ENCODE results near the gene CNGA4. TPM values are rescaled to one million over a fixed set of nuclear protein-coding genes. Genes with fewer than 3 reads are reported as not detected.

The CNGA4 gene
- total RNA-seq, 1 experiment from 2014 or later = 0.51 TPM

GRCh38 chr11:6214530-6214929 lies 24.4 kb upstream of the CNGA4 start:
- no peak overlapping the region for H3K27ac ChIP-seq (ENCODE audit: low read length)
- peaks cover 33% of the 10 kb centered on the region for H3K36me3 ChIP-seq (ENCODE audit: low read depth, low read length)
- H3F3A ChIP-seq (ENCODE audit: low read length, unreplicated experiment) = no peaks in the 10 kb centered on the region
- DNase-seq (no peak), ATAC-seq (no peak)
- no peak overlapping the region for H3K9ac ChIP-seq (ENCODE audit: low read length)
- ChIA-PET CTCF (no interaction called here), POLR2A (ENCODE audit: unreplicated experiment) (no interaction called here)
- H3K79me2 ChIP-seq (ENCODE audit: low read length) = no peaks in the 10 kb centered on the region
- H3K4me1 ChIP-seq (ENCODE audit: insufficient read depth, low read length) = peaks cover 10% of the 10 kb centered on the region
- BruUV-seq (replicated peaks) = no TSS peak
- H4K20me1 ChIP-seq (ENCODE audit: low read length) = peaks cover 9% of the 10 kb centered on the region; the same call in 1 of the 2 replicates
- no peak overlapping the region for H3K4me2 ChIP-seq (ENCODE audit: low read length)
- H3K4me3 ChIP-seq (ENCODE audit: low read length) = no peak overlapping the region
- intact Hi-C loops (cut with micrococcal nuclease) = no loop called here
- H3K9me2 ChIP-seq (replicated peaks; ENCODE audit: low read length) = no peaks in the 10 kb centered on the region
- TF ChIP-seq CTCF (conservative IDR thresholded peaks at IDR 0.05; ENCODE audit: low read depth, low read length) (no peak), EZH2phosphoT487 (IDR thresholded peaks at IDR 0.05; ENCODE audit: borderline replicate concordance, low read length) (no peak), EZH2 (IDR thresholded peaks at IDR 0.05; ENCODE audit: low read length, unreplicated experiment) (no peak)
- no peaks in the 10 kb centered on the region for H3K27me3 ChIP-seq (ENCODE audit: low read length)
- no peak overlapping the region for H2AFZ ChIP-seq (ENCODE audit: low read length)
- H3K9me3 ChIP-seq (ENCODE audit: low read length) = no peaks in the 10 kb centered on the region

GRCh38 chr11:6216501-6216900 lies 22.4 kb upstream of the CNGA4 start:
- Histone ChIP-seq H3K4me1 (ENCODE audit: insufficient read depth, low read length) (peaks cover 22% of the 10 kb centered on the region), H3K4me2 (ENCODE audit: low read length) (no peak overlapping the region), H3K79me2 (ENCODE audit: low read length) (no peaks in the 10 kb centered on the region), H3K27ac (ENCODE audit: low read length) (no peak overlapping the region), H3K27me3 (ENCODE audit: low read length) (no peaks in the 10 kb centered on the region), H3K36me3 (ENCODE audit: low read depth, low read length) (peaks cover 36% of the 10 kb centered on the region), H3K4me3 (ENCODE audit: low read length) (no peak overlapping the region), H4K20me1 (ENCODE audit: low read length) (peaks cover 9% of the 10 kb centered on the region; the same call in 1 of the 2 replicates), H3K9me3 (ENCODE audit: low read length) (no peaks in the 10 kb centered on the region), H3F3A (ENCODE audit: low read length, unreplicated experiment) (no peaks in the 10 kb centered on the region), H2AFZ (ENCODE audit: low read length) (no peak overlapping the region), H3K9me2 (replicated peaks; ENCODE audit: low read length) (no peaks in the 10 kb centered on the region), H3K9ac (ENCODE audit: low read length) (no peak overlapping the region)
- intact Hi-C loops (cut with micrococcal nuclease) = no loop called here
- TF ChIP-seq EZH2phosphoT487 (IDR thresholded peaks at IDR 0.05; ENCODE audit: borderline replicate concordance, low read length) = no peak
- no peak for TF ChIP-seq CTCF (conservative IDR thresholded peaks at IDR 0.05; ENCODE audit: low read depth, low read length)
- TF ChIP-seq EZH2 (IDR thresholded peaks at IDR 0.05; ENCODE audit: low read length, unreplicated experiment) = no peak
- ATAC-seq (no peak), DNase-seq (no peak)
- ChIA-PET POLR2A (ENCODE audit: unreplicated experiment) (no interaction called here), CTCF (no interaction called here)
- BruUV-seq (replicated peaks) = no TSS peak

GRCh38 chr11:6217722-6218121 lies 21.2 kb upstream of the CNGA4 start:
- ATAC-seq (no peak), DNase-seq (no peak)
- H3K36me3 ChIP-seq (ENCODE audit: low read depth, low read length) = peaks cover 46% of the 10 kb centered on the region
- no peaks in the 10 kb centered on the region for H3K27me3 ChIP-seq (ENCODE audit: low read length)
- no TSS peak for BruUV-seq (replicated peaks)
- no peak overlapping the region for H3K27ac ChIP-seq (ENCODE audit: low read length)
- peaks cover 22% of the 10 kb centered on the region for H3K4me1 ChIP-seq (ENCODE audit: insufficient read depth, low read length)
- POLR2A ChIA-PET (ENCODE audit: unreplicated experiment) = no interaction called here
- H3K9me3 ChIP-seq (ENCODE audit: low read length) = no peaks in the 10 kb centered on the region
- no peak overlapping the region for H3K4me3 ChIP-seq (ENCODE audit: low read length)
- no peak overlapping the region for H3K9ac ChIP-seq (ENCODE audit: low read length)
- no peak for TF ChIP-seq EZH2 (IDR thresholded peaks at IDR 0.05; ENCODE audit: low read length, unreplicated experiment)
- TF ChIP-seq CTCF (conservative IDR thresholded peaks at IDR 0.05; ENCODE audit: low read depth, low read length) = no peak
- TF ChIP-seq EZH2phosphoT487 (IDR thresholded peaks at IDR 0.05; ENCODE audit: borderline replicate concordance, low read length) = no peak
- H3K4me2 ChIP-seq (ENCODE audit: low read length) = no peak overlapping the region
- no peaks in the 10 kb centered on the region for H3F3A ChIP-seq (ENCODE audit: low read length, unreplicated experiment)
- H3K79me2 ChIP-seq (ENCODE audit: low read length) = no peaks in the 10 kb centered on the region
- H4K20me1 ChIP-seq (ENCODE audit: low read length) = peaks cover 9% of the 10 kb centered on the region; the same call in 1 of the 2 replicates
- no peaks in the 10 kb centered on the region for H3K9me2 ChIP-seq (replicated peaks; ENCODE audit: low read length)
- CTCF ChIA-PET = no interaction called here
- intact Hi-C loops (cut with micrococcal nuclease) = no loop called here
- H2AFZ ChIP-seq (ENCODE audit: low read length) = no peak overlapping the region

Measured in PC-3 (cell line).